A673 (cell line): ENCODE results near the gene RNF123. TPM values are rescaled to one million over a fixed set of nuclear protein-coding genes. Genes with fewer than 3 reads are reported as not detected.

Experiments
- BruUV-seq: library from RNA; stranded (reverse); fragments of 400-500 nt; replicated peaks from 2 replicates; lab custom pipeline; 2021; lab: Mats Ljungman, UMichigan
- CTCF ChIA-PET: fragments of 300-600 bp; sonication (Branson Sonifier 250); formaldehyde crosslinking; loops from one replicate; lab custom pipeline; 2022; ENCODE audit warnings: antibody characterized with exemption; lab: Charles Lee
- POLR2A ChIA-PET: fragments of 300-600 bp; sonication (Branson Sonifier 250); formaldehyde crosslinking; loops from one replicate; lab custom pipeline; 2022; ENCODE audit warnings: antibody characterized with exemption; ENCODE audit not compliant: low non-redundant PET; lab: Charles Lee
- DNase-seq: peaks from one replicate; pipeline ENCODE4 v3.0.0-alpha.2; 2015; ENCODE audit warnings: low spot score
- H3K27ac ChIP-seq: fragments of 200-600 bp; sonication (generic); 2 replicates; pipeline ENCODE4 v1.5.1; 2016; ENCODE audit warnings: mixed run types, low read depth, mild to moderate bottlenecking, mixed read lengths, antibody characterized with exemption, low read length; ENCODE audit not compliant: poor library complexity, severe bottlenecking
- H3K27me3 ChIP-seq: fragments of 200-600 bp; sonication (generic); replicated peaks from 2 replicates; pipeline ENCODE4 v1.6.1; 2017; ENCODE audit warnings: mixed run types, low read depth, mild to moderate bottlenecking, mixed read lengths, antibody characterized with exemption, low read length; ENCODE audit not compliant: insufficient read depth, poor library complexity
- H3K36me3 ChIP-seq: fragments of 200-600 bp; sonication (generic); 2 replicates; pipeline ENCODE4 v1.6.1; 2016; ENCODE audit warnings: mixed run types, mild to moderate bottlenecking, mixed read lengths, antibody characterized with exemption, low read length; ENCODE audit not compliant: insufficient read depth, poor library complexity, severe bottlenecking
- H3K4me1 ChIP-seq: fragments of 200-600 bp; sonication (generic); 2 replicates; pipeline ENCODE4 v1.6.1; 2017; ENCODE audit warnings: mixed run types, mild to moderate bottlenecking, mixed read lengths, antibody characterized with exemption, low read length; ENCODE audit not compliant: insufficient read depth, poor library complexity, severe bottlenecking
- H3K4me3 ChIP-seq: fragments of 200-600 bp; sonication (generic); 2 replicates; pipeline ENCODE4 v1.5.1; 2016; ENCODE audit warnings: low read depth, mixed run types, mild to moderate bottlenecking, mixed read lengths, low read length; ENCODE audit not compliant: poor library complexity, severe bottlenecking
- H3K9me3 ChIP-seq: fragments of 200-600 bp; sonication (generic); 2 replicates; pipeline ENCODE4 v1.6.1; 2016; ENCODE audit warnings: mixed run types, low read depth, mild to moderate bottlenecking, mixed read lengths, antibody characterized with exemption, low read length; ENCODE audit not compliant: poor library complexity, severe bottlenecking
- EZH2 ChIP-seq: fragments of 200-600 bp; sonication (generic); IDR thresholded peaks from 2 replicates; pipeline ENCODE4 v1.6.1; 2017; ENCODE audit warnings: borderline replicate concordance, low read depth, mild to moderate bottlenecking, mixed read lengths, antibody characterized with exemption, low read length; ENCODE audit not compliant: poor library complexity, severe bottlenecking
- intact Hi-C: fragments of 100-400 bp; cut with micrococcal nuclease; formaldehyde crosslinking; loops from one replicate; pipeline ENCODE4 v1.10.0; 2022; ENCODE audit not compliant: unreplicated experiment
- total RNA-seq: library from RNA; stranded (reverse); gene quantifications from 2 replicates; pipeline ENCODE4 v1.2.3, GENCODE V29; 2021
- TF ChIP-seq, protein P1 (sequence below): fragments of 300-800, 200-600 bp; sonication (generic); conservative IDR thresholded peaks from 2 replicates; pipeline ENCODE4 v1.5.1; 2017; ENCODE audit warnings: low read depth, mild to moderate bottlenecking, antibody characterized with exemption, low read length, moderate library complexity, mixed read lengths

RNF123 gene
- total RNA-seq, 1 experiment from 2014 or later: 31.5 TPM

DNA sequence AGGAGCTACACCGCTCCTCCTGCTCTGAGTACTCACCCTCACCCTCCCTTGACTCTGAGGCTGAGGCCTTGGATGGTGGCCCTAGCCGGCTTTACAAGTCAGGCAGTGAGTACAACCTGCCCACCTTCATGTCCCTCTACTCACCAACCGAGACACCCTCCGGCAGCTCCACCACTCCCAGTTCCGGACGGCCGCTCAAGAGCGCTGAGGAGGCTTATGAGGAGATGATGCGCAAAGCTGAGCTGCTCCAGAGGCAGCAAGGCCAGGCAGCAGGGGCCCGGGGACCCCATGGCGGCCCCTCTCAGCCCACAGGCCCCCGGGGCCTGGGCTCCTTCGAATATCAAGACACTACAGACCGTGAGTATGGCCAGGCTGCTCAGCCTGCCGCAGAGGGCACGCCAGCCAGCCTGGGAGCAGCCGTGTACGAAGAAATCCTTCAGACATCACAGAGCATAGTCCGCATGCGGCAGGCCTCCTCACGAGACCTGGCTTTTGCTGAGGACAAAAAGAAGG lies 36.4 kb upstream of the RNF123 start:
- Histone ChIP-seq H3K4me1 (no peaks in the 10 kb centered on the region), H3K27ac (no peak overlapping the region), H3K36me3 (no peaks in the 10 kb centered on the region), H3K9me3 (no peaks in the 10 kb centered on the region), H3K27me3 (no peaks in the 10 kb centered on the region), H3K4me3 (no peak overlapping the region)
- intact Hi-C loops: no loop called here
- ChIA-PET POLR2A (no interaction called here), CTCF (no interaction called here)
- TF ChIP-seq, protein P1, sequence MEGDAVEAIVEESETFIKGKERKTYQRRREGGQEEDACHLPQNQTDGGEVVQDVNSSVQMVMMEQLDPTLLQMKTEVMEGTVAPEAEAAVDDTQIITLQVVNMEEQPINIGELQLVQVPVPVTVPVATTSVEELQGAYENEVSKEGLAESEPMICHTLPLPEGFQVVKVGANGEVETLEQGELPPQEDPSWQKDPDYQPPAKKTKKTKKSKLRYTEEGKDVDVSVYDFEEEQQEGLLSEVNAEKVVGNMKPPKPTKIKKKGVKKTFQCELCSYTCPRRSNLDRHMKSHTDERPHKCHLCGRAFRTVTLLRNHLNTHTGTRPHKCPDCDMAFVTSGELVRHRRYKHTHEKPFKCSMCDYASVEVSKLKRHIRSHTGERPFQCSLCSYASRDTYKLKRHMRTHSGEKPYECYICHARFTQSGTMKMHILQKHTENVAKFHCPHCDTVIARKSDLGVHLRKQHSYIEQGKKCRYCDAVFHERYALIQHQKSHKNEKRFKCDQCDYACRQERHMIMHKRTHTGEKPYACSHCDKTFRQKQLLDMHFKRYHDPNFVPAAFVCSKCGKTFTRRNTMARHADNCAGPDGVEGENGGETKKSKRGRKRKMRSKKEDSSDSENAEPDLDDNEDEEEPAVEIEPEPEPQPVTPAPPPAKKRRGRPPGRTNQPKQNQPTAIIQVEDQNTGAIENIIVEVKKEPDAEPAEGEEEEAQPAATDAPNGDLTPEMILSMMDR: no peak
- no peak for TF ChIP-seq EZH2
- no peak for DNase-seq
- no TSS peak for BruUV-seq

GRCh38 chr3:49653621-49654020 lies 35.7 kb upstream of the RNF123 start:
- Histone ChIP-seq H3K4me3 (no peak overlapping the region), H3K9me3 (no peaks in the 10 kb centered on the region), H3K27me3 (no peaks in the 10 kb centered on the region), H3K27ac (no peak overlapping the region), H3K4me1 (no peaks in the 10 kb centered on the region), H3K36me3 (no peaks in the 10 kb centered on the region)
- TF ChIP-seq EZH2: no peak
- TF ChIP-seq, protein P1: no peak
- DNase-seq: no peak
- POLR2A ChIA-PET: no interaction called here
- no TSS peak for BruUV-seq
- intact Hi-C loops: no loop called here
- CTCF ChIA-PET: no interaction called here

DNA sequence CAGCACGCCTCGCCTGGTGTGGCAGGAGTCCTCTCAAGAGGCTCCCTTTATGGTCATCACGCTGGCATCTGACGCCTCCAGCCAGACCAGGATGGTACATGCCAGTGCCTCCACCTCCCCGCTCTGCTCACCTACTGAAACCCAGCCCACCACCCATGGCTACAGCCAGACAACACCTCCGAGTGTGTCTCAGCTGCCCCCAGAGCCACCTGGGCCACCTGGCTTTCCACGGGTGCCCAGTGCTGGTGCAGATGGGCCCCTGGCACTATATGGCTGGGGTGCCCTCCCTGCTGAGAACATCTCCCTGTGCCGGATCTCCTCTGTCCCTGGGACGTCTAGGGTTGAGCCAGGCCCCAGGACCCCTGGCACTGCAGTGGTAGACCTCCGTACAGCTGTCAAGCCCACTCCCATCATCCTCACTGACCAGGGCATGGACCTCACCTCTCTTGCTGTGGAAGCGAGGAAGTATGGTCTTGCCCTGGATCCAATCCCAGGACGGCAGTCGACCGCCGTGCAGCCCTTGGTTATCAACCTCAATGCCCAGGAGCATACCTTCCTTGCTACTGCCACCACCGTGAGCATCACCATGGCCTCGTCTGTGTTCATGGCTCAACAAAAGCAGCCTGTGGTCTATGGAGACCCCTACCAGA lies 35.1 kb upstream of the RNF123 start:
- TF ChIP-seq, protein P1: no peak
- TF ChIP-seq EZH2: no peak
- Histone ChIP-seq H3K36me3 (no peaks in the 10 kb centered on the region), H3K27ac (no peak overlapping the region), H3K4me3 (no peak overlapping the region), H3K4me1 (no peaks in the 10 kb centered on the region), H3K9me3 (no peaks in the 10 kb centered on the region), H3K27me3 (no peaks in the 10 kb centered on the region)
- ChIA-PET POLR2A (no interaction called here), CTCF (no interaction called here)
- intact Hi-C loops: no loop called here
- BruUV-seq: no TSS peak
- no peak for DNase-seq
